H7 (cell line): ENCODE measurements around the gene EPB42. TPM values are rescaled to one million over a fixed set of nuclear protein-coding genes. Genes with fewer than 3 reads are reported as not detected.
A peak's percentile ranks its signal among the peaks of the same experiment; 100 is the strongest.

Source experiments
- DNase-seq: peaks from one replicate; pipeline ENCODE4 v3.0.0; 2012
- H3K27me3 ChIP-seq: 2 replicates; pipeline ENCODE4 v1.6.0; 2011; ENCODE audit warnings: mild to moderate bottlenecking, low read length; ENCODE audit not compliant: control insufficient read depth, insufficient read depth
- H3K36me3 ChIP-seq: replicated peaks from 2 replicates; pipeline ENCODE4 v1.5.1; 2011; ENCODE audit warnings: low read length; ENCODE audit not compliant: control insufficient read depth, insufficient read depth
- H3K4me3 ChIP-seq: 2 replicates; pipeline ENCODE4 v1.5.1; 2011; ENCODE audit warnings: low read depth, mild to moderate bottlenecking, control low read depth, low read length, moderate library complexity; ENCODE audit not compliant: insufficient read depth
- total RNA-seq: library from RNA; depleted of rRNA; stranded (reverse); fragments of >200 nt; shearing (Covaris generic); gene quantifications from 2 replicates; pipeline ENCODE4 v1.2.3, GENCODE V29; 2014

The EPB42 gene
- total RNA-seq, 1 experiment from 2014 or later = not detected

DNA sequence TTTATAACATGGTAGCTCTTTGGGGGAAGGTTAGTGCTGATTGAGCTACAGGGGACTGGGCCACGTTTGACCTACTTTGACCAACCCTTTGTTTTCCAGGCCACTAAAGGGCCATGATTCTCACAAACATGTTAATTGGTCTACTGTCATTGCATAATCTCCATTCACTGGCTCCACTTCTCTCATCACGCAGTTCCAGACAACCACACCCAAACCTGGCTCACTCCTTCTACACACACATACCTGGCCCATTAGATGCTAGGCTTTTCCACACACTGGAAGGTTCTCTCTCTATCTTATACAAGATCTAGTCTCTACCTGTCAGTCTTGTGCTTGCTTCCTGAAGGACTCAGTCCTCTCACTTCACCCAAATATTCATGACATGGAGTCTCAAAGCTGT, 30.0 kb upstream of the EPB42 start:
- H3K27me3 ChIP-seq = no peaks in the 10 kb centered on the region
- H3K36me3 ChIP-seq = no peaks in the 10 kb centered on the region
- no peak overlapping the region for H3K4me3 ChIP-seq
- DNase-seq = no peak

DNA sequence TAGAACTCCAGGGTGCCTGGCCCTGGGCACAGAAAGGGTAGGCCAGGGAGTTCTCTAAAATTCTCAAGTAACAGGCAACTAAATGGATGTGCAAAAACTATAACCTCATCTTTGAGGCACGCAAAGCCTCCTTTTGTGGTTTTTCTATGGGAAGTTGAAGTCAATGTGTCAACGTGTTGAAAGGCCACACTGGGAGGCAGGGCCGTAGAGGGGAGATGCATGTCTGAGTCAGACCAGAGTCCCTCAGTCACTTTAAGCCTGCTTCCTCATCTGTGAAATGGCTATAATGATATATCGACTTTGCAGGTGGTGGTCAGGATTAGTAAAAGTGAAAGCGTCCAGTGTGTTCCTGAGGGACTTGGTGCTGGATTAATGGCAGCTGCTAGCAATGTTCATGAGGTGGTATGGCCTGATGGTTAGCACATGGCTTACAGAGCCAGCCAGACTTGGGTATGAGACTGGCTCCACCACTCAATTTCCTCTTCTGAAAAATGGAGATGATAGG, 28.9 kb upstream of the EPB42 start:
- no peaks in the 10 kb centered on the region for H3K36me3 ChIP-seq
- peak; percentile 12 for DNase-seq
- no peaks in the 10 kb centered on the region for H3K27me3 ChIP-seq
- no peak overlapping the region for H3K4me3 ChIP-seq

DNA sequence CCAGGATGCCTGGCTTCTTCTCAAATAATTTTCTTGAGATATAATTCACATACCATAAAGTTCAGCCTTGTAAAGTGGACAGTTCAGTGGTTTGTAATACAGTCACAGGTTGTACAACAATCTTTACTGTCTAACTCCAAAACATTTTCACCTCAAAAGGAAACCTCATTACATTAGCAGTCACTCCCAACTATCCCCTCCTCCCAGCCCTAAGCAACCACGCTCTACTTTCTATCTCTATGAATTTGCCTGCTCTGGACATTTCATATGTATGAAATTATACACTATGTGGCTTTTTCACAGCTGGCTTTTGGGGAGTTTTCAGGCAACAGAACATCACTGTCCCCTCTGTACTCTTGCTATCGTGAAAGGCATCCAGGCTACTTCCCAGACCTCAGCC, 28.4 kb upstream of the EPB42 start:
- no peak for DNase-seq

DNA sequence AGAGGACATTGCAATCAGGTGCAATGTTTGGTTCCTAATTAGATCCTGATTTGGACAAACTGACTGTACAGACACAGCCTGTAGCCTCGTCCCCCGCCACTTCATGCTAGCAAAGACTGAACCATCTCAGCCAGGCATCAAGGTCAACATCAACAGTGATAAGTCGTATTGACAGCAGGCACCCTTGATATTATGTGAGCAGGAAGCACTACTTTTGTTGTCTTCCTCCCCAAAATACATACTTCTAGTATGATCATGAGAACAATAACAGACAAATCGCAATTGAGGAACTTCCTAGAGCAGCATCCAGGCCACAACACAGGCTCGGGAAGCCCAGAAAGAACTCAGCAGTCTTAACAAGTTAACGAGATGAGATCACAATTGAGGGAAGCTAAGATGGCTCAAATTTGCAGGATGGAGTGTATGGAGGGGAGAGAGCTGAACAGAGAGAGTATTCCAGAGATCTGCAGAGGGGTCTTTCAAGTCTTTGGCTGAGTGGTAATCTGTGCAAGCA, 25.5 kb upstream of the EPB42 start:
- Histone ChIP-seq H3K36me3 (no peaks in the 10 kb centered on the region), H3K4me3 (no peak overlapping the region), H3K27me3 (no peaks in the 10 kb centered on the region)
- DNase-seq = no peak

More for the DNA sequence above, 28.4 kb upstream of the EPB42 start:
- H3K4me3 ChIP-seq = no peak overlapping the region
- H3K27me3 ChIP-seq = no peaks in the 10 kb centered on the region
- H3K36me3 ChIP-seq = no peaks in the 10 kb centered on the region

DNA sequence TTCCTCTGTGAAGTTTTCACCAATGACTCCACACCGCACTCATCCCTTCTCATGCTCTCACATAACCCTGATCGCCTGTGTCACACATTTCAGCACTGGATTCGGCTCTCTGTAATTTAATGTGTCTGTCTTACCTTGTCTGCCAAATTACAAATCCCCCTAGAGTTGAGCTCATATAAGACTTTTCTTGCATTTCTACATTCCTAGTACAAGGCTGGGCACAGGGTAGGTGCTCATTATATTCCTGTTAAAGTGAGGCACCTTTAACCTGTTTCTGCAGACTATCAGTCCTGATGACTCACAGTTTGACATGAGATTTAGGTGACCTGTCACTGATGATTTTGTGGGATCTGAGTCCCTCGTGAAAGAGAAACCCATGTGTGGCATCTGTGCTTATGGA, 23.3 kb upstream of the EPB42 start:
- Histone ChIP-seq H3K36me3 (no peaks in the 10 kb centered on the region), H3K27me3 (no peaks in the 10 kb centered on the region), H3K4me3 (no peak overlapping the region)
- DNase-seq = no peak

DNA sequence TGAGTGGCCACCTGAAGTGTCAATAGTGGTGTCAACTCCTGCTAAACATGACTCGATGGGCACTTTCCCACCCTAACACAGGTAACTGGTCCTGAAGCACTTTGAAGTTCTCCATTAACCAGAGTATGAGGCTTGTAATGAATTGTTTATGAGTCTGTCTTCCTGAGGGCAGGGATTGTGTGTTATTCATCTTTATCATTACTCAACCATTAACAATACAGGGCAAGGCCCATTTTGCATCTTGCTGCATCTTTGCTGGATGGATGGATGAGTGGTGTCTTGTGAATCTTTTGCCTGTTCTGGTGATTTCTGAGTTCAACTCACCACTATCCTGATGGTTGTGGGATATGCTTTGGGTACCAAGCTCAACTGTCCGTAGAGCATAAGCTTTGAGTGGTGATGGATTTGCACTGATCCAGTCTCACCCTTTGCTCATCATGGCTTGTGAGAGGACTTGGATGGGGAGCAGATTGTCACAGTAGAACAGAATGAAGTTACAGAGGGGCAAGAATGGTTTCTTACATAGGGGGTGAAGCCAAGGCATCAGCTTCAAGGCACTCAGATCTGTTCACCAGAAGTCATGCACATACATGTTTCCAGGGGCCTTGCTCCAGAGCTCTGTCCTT, 22.3 kb upstream of the EPB42 start:
- H3K36me3 ChIP-seq = no peaks in the 10 kb centered on the region
- H3K4me3 ChIP-seq = no peak overlapping the region
- no peak for DNase-seq
- H3K27me3 ChIP-seq = no peaks in the 10 kb centered on the region

DNA sequence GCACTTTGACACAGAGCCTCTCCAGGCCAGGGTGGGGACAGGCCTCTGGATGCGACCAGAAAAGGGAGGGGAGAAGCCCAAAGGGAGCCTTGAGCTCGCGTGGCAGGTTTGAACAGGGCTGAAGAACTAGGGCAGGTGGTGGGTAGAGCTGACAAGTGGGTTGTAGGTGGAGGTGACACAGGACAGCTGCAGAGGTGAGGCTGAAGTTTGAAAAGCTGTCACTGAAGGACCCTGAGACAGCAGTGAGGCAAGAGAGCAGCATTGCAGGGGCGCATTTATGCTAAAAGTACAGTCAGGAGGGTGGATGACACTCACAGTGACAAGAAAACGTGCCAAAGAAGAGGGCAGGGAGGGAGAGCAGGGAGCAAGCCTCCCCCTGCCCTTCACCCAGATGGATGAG, 21.8 kb upstream of the EPB42 start:
- H3K36me3 ChIP-seq = no peaks in the 10 kb centered on the region
- H3K27me3 ChIP-seq = no peaks in the 10 kb centered on the region
- H3K4me3 ChIP-seq = no peak overlapping the region
- DNase-seq = peak; percentile 6

DNA sequence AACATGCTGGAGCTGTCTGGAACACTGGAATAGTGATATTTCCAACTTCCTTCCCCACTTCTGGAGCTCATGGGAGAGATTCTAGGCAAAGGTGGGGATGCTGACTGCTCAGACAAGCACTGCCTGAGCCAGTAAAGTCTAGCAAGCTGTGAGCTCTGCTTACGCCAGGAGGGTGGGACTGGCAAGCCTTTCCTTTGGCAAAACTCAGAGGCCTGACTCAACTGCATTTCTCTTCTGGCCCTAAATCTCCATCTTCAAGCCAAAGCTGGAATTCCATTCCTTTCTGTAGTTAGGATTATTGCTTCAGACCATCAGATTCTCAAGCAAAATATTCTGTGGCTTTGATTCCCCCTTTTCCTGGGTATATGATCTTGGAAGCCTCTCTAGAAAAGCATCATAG, 20.3 kb upstream of the EPB42 start:
- no peak for DNase-seq
- H3K4me3 ChIP-seq = no peak overlapping the region
- no peaks in the 10 kb centered on the region for H3K27me3 ChIP-seq
- H3K36me3 ChIP-seq = no peaks in the 10 kb centered on the region

DNA sequence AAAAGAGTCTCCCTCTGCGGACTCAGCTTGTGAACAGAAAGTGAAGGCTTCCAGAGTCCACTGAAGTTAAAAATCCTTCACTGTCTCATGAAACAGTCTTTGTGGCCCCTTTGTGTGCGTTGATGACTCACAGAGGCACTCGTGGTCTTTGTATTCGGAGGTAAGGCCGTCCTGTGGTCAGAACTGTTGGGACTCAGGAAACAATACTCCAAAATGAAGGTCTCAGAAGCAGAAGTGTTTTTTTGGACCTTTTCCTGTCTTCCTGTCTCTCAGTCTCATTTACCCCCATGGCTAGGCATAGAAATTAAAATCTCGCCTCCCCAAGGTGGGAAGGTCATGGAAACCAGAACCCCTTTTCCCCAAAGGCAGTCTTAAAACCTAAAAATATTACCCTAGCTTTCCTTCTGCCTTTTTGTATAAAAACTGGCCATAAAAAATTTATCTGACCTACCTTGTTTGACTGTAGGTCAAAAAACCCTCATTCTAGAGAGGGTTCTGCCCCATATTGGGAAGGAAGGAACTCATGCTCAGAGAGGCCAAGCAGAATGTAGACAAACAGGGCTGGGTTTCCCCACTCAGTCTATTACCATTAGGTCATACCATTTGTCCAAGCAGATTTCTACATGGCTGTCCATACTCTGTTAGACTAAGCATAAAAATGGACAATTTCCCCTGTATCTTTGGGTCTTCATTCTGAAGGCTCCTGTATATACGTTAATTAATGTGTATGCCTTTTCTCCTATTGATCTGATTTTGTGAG, 19.1 kb upstream of the EPB42 start:
- DNase-seq = no peak
- no peaks in the 10 kb centered on the region for H3K36me3 ChIP-seq
- no peaks in the 10 kb centered on the region; the same call in 1 of the 2 replicates for H3K27me3 ChIP-seq
- H3K4me3 ChIP-seq = no peak overlapping the region

DNA sequence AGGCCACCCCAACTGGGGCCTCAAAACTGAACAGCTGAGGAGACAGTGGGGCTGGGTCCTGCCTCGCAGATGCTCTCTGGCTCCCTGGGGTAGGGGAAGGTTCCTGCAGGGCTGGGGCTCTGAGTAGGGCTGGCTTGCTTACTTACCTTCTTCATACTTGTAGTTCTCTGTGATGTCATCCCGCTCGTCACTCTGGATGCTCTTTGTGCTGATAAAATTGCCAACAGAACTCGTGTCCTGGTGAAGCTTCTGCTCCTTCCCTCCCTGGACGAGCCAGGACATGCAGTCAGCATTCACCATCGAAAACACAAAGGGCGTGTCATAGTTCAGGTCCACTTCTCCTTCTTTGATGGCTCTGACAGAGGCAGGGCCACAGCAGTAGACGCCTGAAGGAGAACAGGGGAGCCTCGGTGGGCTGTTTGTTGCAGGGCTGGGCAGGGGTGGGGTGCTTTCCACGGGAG, 17.9 kb upstream of the EPB42 start:
- H3K27me3 ChIP-seq = no peaks in the 10 kb centered on the region; the same call in 1 of the 2 replicates
- no peak overlapping the region for H3K4me3 ChIP-seq
- H3K36me3 ChIP-seq = no peaks in the 10 kb centered on the region
- no peak for DNase-seq

DNA sequence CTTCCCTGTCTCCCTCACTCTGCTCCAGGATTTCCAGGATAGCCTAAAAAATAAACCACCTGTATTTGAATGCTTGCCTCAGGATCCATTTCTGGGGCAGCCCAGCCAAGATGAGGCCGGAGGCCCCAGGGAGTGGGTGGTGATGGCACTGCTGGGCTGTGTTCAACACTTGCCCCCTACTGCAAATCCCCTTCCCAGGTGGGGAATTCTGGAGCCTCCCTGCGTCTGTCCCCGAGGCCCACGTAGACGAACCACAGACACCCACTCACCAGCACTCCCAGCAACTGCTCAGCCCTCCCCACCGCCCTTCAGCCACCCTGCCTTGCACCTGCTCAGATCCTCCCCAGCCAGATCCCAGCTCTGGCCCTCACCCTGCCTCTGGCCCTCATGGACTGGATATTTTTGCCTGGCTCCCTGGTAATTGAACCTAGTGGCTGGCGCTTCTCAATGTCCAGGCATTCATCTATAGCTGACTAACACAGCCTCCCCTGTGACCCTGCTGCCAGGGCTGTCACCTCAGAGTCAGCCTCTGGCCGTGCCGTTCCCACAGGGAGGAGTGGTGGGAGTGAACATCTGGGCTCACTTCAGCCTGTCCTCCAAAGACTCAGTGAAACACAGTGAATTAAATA, 17.1 kb upstream of the EPB42 start:
- no peak for DNase-seq
- H3K36me3 ChIP-seq = no peaks in the 10 kb centered on the region
- no peak overlapping the region for H3K4me3 ChIP-seq
- H3K27me3 ChIP-seq = no peaks in the 10 kb centered on the region; the same call in 1 of the 2 replicates

DNA sequence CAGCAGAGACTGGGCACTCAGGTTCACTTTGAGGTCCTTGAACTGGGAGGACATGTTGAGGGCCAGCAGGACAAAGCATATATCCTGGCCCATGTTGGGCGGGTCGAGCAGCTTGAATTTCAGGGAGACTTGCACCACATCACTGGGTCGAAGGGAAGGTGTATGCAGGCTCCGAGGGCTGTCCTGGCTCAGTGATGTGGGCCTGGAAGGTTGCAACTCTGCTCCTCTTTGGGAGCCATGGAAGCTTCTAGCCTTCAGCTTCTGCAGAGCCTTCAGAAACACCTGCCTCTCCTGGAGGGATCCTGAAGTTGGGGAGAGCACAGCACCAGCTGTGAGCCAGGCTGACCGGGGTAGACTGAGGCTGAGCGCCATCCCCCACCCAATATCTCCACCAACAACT, 14.7 kb upstream of the EPB42 start:
- no peaks in the 10 kb centered on the region; the same call in 1 of the 2 replicates for H3K27me3 ChIP-seq
- H3K4me3 ChIP-seq = no peak overlapping the region
- no peaks in the 10 kb centered on the region for H3K36me3 ChIP-seq
- DNase-seq = no peak

DNA sequence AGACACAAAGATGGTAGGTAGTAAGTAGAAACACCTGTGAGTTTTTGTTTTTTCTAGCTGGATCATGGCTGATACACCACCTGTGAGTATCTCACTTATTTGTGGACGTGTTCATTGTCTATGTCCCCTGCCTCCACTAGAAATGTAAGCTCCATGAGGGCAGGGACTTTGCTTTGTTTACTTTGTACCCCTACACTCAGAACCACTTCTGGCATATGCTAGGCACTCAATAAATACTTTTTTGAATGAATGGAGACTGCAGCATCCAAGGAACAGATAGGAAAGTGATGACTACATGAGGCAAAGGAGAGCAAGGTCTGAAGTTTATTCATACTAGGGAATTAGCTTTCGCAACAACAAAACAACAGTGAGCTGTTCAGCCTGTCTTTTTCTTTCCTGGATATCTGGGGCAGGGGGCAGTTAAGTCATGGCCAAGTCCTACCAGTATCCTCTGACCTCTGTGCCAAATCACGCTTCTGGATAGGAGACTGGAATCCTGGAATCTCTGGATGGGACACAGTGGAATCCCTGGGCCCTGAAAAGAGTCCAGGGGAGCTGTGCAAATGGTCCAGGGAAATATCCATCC, 11.6 kb upstream of the EPB42 start:
- H3K36me3 ChIP-seq = no peaks in the 10 kb centered on the region
- no peaks in the 10 kb centered on the region; the same call in 1 of the 2 replicates for H3K27me3 ChIP-seq
- DNase-seq = no peak
- H3K4me3 ChIP-seq = no peak overlapping the region

DNA sequence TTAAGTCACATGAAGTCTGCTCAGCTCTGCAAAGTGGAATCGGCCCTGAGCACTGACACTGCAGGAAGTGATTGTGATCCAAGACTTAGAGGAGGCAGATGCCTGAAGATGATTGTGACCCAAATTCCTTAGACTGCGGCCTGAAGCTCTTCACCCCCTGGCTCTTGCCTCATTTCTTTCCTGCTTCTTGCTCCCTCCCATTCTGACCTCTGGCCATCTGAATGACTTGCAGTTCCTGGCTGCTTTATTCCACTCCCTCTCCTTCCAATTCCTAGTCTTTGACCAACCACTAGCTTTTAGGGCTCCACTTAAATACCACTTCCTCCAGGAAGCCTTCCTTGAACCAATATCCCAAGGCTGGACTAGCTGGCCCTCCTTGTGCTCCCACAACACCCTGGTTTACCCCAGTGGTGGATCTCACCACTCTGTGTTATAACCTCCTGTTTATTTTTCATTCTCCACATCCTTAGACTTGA, 9.9 kb upstream of the EPB42 start:
- H3K4me3 ChIP-seq = no peak overlapping the region
- no peaks in the 10 kb centered on the region for H3K36me3 ChIP-seq
- H3K27me3 ChIP-seq = no peaks in the 10 kb centered on the region; the same call in 1 of the 2 replicates
- DNase-seq = no peak
